ENCODE measurements around the gene SHB. TPM values are rescaled to one million over a fixed set of nuclear protein-coding genes. Genes with fewer than 3 reads are reported as not detected.

Gene SHB
- total and polyA plus RNA-seq, 2 of the 13 experiments (the other 11 are each of a cell fraction or from before 2014, with no cell fraction given): 19.4 to 20.7 TPM

DNA sequence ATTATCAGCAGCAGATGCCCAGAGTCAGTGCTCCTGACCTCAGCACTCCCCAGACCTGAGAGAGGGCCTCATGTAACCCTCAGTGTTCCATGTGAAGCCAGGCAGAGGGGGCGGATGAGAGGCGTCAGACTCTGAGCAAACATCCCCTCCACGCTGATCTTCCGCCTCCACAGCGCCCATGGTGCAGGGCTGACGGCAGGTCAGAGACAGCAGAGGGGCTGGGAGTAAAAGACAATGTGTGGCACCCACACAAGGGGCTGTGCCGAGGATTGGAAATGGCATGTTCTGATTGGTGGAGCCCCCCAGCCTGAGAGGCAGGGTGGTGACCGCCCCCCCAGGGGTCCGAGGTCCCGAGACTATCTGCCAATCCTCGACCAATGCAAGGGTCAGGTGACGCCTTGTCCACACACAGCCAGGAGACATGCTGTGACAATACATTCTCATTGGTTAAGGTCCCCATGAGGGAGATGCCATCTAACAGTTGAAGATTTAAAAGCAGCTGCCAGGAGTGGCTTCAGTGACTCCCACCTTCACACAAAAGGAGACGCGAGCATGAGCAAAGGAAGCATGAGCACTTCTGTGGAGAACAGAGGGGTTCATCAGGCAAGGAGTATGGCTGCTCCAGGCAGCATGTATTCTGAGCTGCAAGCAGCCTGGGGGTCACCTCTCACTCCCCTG, 145.8 kb downstream of the SHB start:
- DNase-seq (ENCODE audit: low spot score): no peak
- no TSS peak for BruUV-seq (replicated peaks)
- 89% methylated on average over 8 of the region's 14 CpGs for WGBS (ENCODE audit: low lambda C conversion rate)
- H3K27me3 ChIP-seq (ENCODE audit: control insufficient read depth in 1 of 2, insufficient read depth in 2 of 2, low read length in 2 of 2): no peaks in the 10 kb centered on the region
- ChIA-PET POLR2A (no interaction called here), CTCF (ENCODE audit: low intra/inter-chr PET ratio, low total read pairs) (no interaction called here)
- TF ChIP-seq, protein P1, sequence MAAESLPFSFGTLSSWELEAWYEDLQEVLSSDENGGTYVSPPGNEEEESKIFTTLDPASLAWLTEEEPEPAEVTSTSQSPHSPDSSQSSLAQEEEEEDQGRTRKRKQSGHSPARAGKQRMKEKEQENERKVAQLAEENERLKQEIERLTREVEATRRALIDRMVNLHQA (CRISPR knock-in tag; IDR thresholded peaks at IDR 0.05): no peak
- TF ChIP-seq RBM22 (optimal IDR thresholded peaks at IDR 0.05; ENCODE audit: low read length): peak; percentile 77
- no peak overlapping the region for H2AFZ ChIP-seq (ENCODE audit: low read length)
- no peaks in the 10 kb centered on the region for H3K9me3 ChIP-seq (ENCODE audit: low read length)
- in situ Hi-C loops (cut with HindIII; ENCODE audit: extremely low pct_ligation_motif_present, low pct_unique_long_range_greater_than_20kb): loop anchor here (25.0 kb wide), 1 partner anchor 436 kb away; the partner anchor contains the start of gene POLR1E
- peaks cover 7% of the 10 kb centered on the region for H3K4me1 ChIP-seq (ENCODE audit: insufficient read depth, low read length)
- peaks cover 9% of the 10 kb centered on the region for H3K79me2 ChIP-seq (ENCODE audit: insufficient read depth, low read length)
- peaks cover 40% of the 10 kb centered on the region; the same call in 1 of the 2 replicates for H4K20me1 ChIP-seq (ENCODE audit: insufficient read depth, low read length)
- ATAC-seq: no peak
- no peak overlapping the region for H3K4me3 ChIP-seq (replicated peaks in 1 of 3; ENCODE audit: insufficient read depth in 1 of 3, low read depth in 2 of 3, low read length in 3 of 3)
- no peak overlapping the region for H3K4me2 ChIP-seq (ENCODE audit: low read depth, low read length)
- no peak overlapping the region for H3K27ac ChIP-seq (ENCODE audit: extremely low read length, insufficient read depth, low read length)
- H3K9ac ChIP-seq (ENCODE audit: insufficient read depth, low read depth, low read length): no peak overlapping the region
- peaks cover 45 to 94% of the 10 kb centered on the region in 2 experiments for H3K36me3 ChIP-seq (replicated peaks in 1 of 2; ENCODE audit: control insufficient read depth in 1 of 2, insufficient read depth in 2 of 2, low read length in 2 of 2)
- intact Hi-C loops (cut with micrococcal nuclease; ENCODE audit: unreplicated experiment): no loop called here
- FAIRE-seq: no peak

DNA sequence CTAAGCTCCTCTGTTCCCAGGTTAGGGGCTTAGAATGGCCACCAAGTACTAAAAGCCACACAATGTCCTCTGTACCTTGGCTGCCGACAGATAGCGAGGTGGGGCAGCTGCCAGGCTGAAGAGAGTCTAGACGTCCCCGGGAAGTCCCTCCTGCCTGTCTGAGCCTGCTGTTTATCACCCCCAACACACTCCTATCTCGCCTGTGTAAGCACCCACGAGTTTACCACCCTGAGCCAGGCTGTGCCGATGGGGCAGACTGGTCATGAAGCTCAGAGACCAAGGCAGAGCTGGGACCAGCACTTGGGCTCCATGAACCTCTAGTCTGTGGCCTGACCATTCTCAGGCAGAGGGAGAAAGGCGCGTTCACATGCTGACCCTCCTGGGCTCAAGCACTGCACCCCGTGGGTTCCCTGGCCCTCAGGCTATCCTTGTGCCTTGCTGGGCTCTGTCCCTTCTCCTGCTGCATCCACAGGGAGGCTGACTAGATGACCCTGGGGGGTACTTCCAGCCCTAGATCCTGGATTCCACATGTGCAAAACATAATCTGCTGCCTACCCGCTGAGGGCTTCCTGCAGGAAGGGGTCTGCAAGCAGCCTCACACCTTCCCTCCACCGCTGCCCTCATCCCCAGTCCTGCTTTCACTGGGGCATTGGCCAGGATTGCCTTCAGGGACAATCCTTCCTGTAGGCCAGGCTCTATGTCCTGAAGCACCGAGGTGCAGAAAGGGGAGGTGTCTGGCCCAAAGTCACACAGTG, 146.5 kb downstream of the SHB start:
- intact Hi-C loops (cut with micrococcal nuclease; ENCODE audit: unreplicated experiment): no loop called here
- Histone ChIP-seq H3K9me3 (ENCODE audit: low read length) (no peaks in the 10 kb centered on the region), H3K4me3 (replicated peaks in 1 of 3; ENCODE audit: insufficient read depth in 1 of 3, low read depth in 2 of 3, low read length in 3 of 3) (no peak overlapping the region), H3K27me3 (ENCODE audit: control insufficient read depth in 1 of 2, insufficient read depth in 2 of 2, low read length in 2 of 2) (no peaks in the 10 kb centered on the region), H2AFZ (ENCODE audit: low read length) (no peak overlapping the region), H3K9ac (ENCODE audit: insufficient read depth, low read depth, low read length) (no peak overlapping the region), H3K4me1 (ENCODE audit: insufficient read depth, low read length) (no peaks in the 10 kb centered on the region), H3K79me2 (ENCODE audit: insufficient read depth, low read length) (peaks cover 6% of the 10 kb centered on the region), H3K27ac (ENCODE audit: extremely low read length, insufficient read depth, low read length) (no peak overlapping the region), H3K4me2 (ENCODE audit: low read depth, low read length) (no peak overlapping the region), H4K20me1 (ENCODE audit: insufficient read depth, low read length) (peaks cover 35% of the 10 kb centered on the region; the same call in 1 of the 2 replicates), H3K36me3 (replicated peaks in 1 of 2; ENCODE audit: control insufficient read depth in 1 of 2, insufficient read depth in 2 of 2, low read length in 2 of 2) (peaks cover 48 to 94% of the 10 kb centered on the region in 2 experiments)
- ATAC-seq (no peak), FAIRE-seq (no peak), DNase-seq (ENCODE audit: low spot score) (no peak)
- CTCF ChIA-PET (ENCODE audit: low intra/inter-chr PET ratio, low total read pairs): no interaction called here
- no TSS peak for BruUV-seq (replicated peaks)
- POLR2A ChIA-PET: no interaction called here
- in situ Hi-C loops (cut with HindIII; ENCODE audit: extremely low pct_ligation_motif_present, low pct_unique_long_range_greater_than_20kb): loop anchor here (25.0 kb wide), 1 partner anchor 435 kb away; the partner anchor contains the start of gene POLR1E
- 96% methylated on average over 8 of the region's 13 CpGs for WGBS (ENCODE audit: low lambda C conversion rate)
- TF ChIP-seq IKZF4 (CRISPR knock-in tag; IDR thresholded peaks at IDR 0.05; ENCODE audit: borderline replicate concordance, low read depth, not compliant biosample characterization) (no peak), ZNF883 (CRISPR knock-in tag; IDR thresholded peaks at IDR 0.05; ENCODE audit: not compliant biosample characterization) (peak; percentile 12)

Data from HepG2 (cell line).